GM23338 (cell line): ENCODE data around the gene SLC4A5. TPM values are rescaled to one million over a fixed set of nuclear protein-coding genes. Genes with fewer than 3 reads are reported as not detected.

Experiments
- ATAC-seq: fragments of 200-7000 bp; cut with Tn5 transposase; 3 replicates; pipeline ENCODE4 v1.9.1; 2020
- DNase-seq: peaks from one replicate; pipeline ENCODE4 v3.0.0-alpha.2; 2015; ENCODE audit warnings: low spot score
- H2AFZ ChIP-seq: fragments of 200-600 bp; sonication (generic); 2 replicates; pipeline ENCODE4 v1.8.0; 2016; ENCODE audit warnings: antibody characterized with exemption, mild to moderate bottlenecking, moderate library complexity
- H3F3A ChIP-seq: fragments of 200-600 bp; sonication (generic); replicated peaks from 2 replicates; pipeline ENCODE4 v1.8.0; 2017; ENCODE audit warnings: antibody characterized with exemption, mixed run types, low read depth
- H3K27ac ChIP-seq: fragments of 200-600 bp; sonication (generic); 2 replicates; pipeline ENCODE4 v1.6.1; 2016; ENCODE audit warnings: low read depth
- H3K27me3 ChIP-seq: fragments of 200-600 bp; sonication (generic); 2 replicates; pipeline ENCODE4 v1.8.0; 2016; ENCODE audit warnings: mild to moderate bottlenecking, mixed run types, moderate library complexity; ENCODE audit not compliant: insufficient read depth
- H3K36me3 ChIP-seq: fragments of 200-600 bp; sonication (generic); 2 replicates; pipeline ENCODE4 v1.8.0; 2016; ENCODE audit warnings: mild to moderate bottlenecking; ENCODE audit not compliant: insufficient read depth
- H3K4me1 ChIP-seq: fragments of 200-600 bp; sonication (generic); 2 replicates; pipeline ENCODE4 v1.8.0; 2016; ENCODE audit warnings: mild to moderate bottlenecking, moderate library complexity; ENCODE audit not compliant: insufficient read depth
- H3K4me2 ChIP-seq: fragments of 200-600 bp; sonication (generic); 2 replicates; pipeline ENCODE4 v1.7.1; 2017; ENCODE audit warnings: mixed run types
- H3K4me3 ChIP-seq: fragments of 200-600 bp; sonication (generic); 2 replicates; pipeline ENCODE4 v1.6.1; 2016; ENCODE audit warnings: mixed run types
- H3K79me2 ChIP-seq: fragments of 200-600 bp; sonication (generic); replicated peaks from 2 replicates; pipeline ENCODE4 v1.8.0; 2017; ENCODE audit warnings: mild to moderate bottlenecking; ENCODE audit not compliant: insufficient read depth
- H3K9me2 ChIP-seq: fragments of 200-600 bp; sonication (generic); 2 replicates; pipeline ENCODE4 v1.8.0; 2017; ENCODE audit not compliant: insufficient read depth
- H4K20me1 ChIP-seq: fragments of 200-600 bp; sonication (generic); replicated peaks from 2 replicates; pipeline ENCODE4 v1.8.0; 2017; ENCODE audit warnings: mild to moderate bottlenecking; ENCODE audit not compliant: insufficient read depth
- H3K27ac Mint-ChIP-seq: 2 replicates; pipeline ENCODE4 v1.8.0; 2020; ENCODE audit warnings: inconsistent platforms, mild to moderate bottlenecking, moderate library complexity, mixed read lengths
- H3K27me3 Mint-ChIP-seq: 3 replicates; pipeline ENCODE4 v1.8.0; 2022; ENCODE audit warnings: low read depth, mild to moderate bottlenecking, moderate library complexity, mixed read lengths, inconsistent platforms; ENCODE audit not compliant: insufficient read depth, poor library complexity
- H3K36me3 Mint-ChIP-seq: 3 replicates; pipeline ENCODE4 v1.8.0; 2021; ENCODE audit warnings: low read depth, mild to moderate bottlenecking, inconsistent platforms, moderate library complexity, mixed read lengths
- H3K4me1 Mint-ChIP-seq: 3 replicates; pipeline ENCODE4 v1.8.0; 2020; ENCODE audit warnings: mild to moderate bottlenecking, inconsistent platforms, mixed read lengths
- H3K4me3 Mint-ChIP-seq: 3 replicates; pipeline ENCODE4 v1.8.0; 2021; ENCODE audit warnings: moderate library complexity, mild to moderate bottlenecking, inconsistent platforms, mixed read lengths
- H3K9me3 Mint-ChIP-seq: 3 replicates; pipeline ENCODE4 v1.8.0; 2020; ENCODE audit warnings: moderate library complexity, mild to moderate bottlenecking, inconsistent platforms, mixed read lengths
- CREB1 ChIP-seq: fragments of 250-450 bp; sonication (Bioruptor Pico); IDR thresholded peaks from 2 replicates; pipeline ENCODE4 v1.5.0; 2020; ENCODE audit warnings: low read depth, mild to moderate bottlenecking, moderate library complexity
- CTCF ChIP-seq, 2 experiments: fragments of 200-600 bp in 1 of 2; sonication (generic) in 1 of 2; conservative IDR thresholded peaks; 2 replicates each; pipeline versions ENCODE4 v1.5.1 to v1.6.1; 2016 to 2017; ENCODE audit warnings: antibody characterized with exemption in 2 of 2, low read depth in 2 of 2, mild to moderate bottlenecking in 2 of 2, moderate library complexity in 1 of 2
- ETS1 ChIP-seq: IDR thresholded peaks from 2 replicates; pipeline ENCODE4 v1.6.1; 2016; ENCODE audit warnings: antibody characterized with exemption
- EZH2 ChIP-seq: fragments of 200-600 bp; sonication (generic); IDR thresholded peaks from one replicate; pipeline ENCODE4 v1.8.0; 2017; ENCODE audit warnings: antibody characterized with exemption, mild to moderate bottlenecking, low read depth; ENCODE audit not compliant: unreplicated experiment
- EZH2phosphoT487 ChIP-seq: fragments of 200-600 bp; sonication (generic); IDR thresholded peaks from one replicate; pipeline ENCODE4 v1.8.1; 2018; ENCODE audit warnings: antibody characterized with exemption; ENCODE audit not compliant: unreplicated experiment
- JUNB ChIP-seq: IDR thresholded peaks from one replicate; pipeline ENCODE4 v1.6.1; 2016; ENCODE audit warnings: antibody characterized with exemption; ENCODE audit not compliant: unreplicated experiment
- NANOG ChIP-seq: IDR thresholded peaks from 2 replicates; pipeline ENCODE4 v1.6.1; 2016; ENCODE audit warnings: antibody characterized with exemption, borderline replicate concordance
- POLR2AphosphoS5 ChIP-seq: IDR thresholded peaks from 2 replicates; pipeline ENCODE4 v1.6.1; 2016; ENCODE audit warnings: antibody characterized with exemption, low read depth
- REST ChIP-seq: IDR thresholded peaks from one replicate; pipeline ENCODE4 v1.6.1; 2018; ENCODE audit warnings: antibody characterized with exemption; ENCODE audit not compliant: unreplicated experiment
- STAT1 ChIP-seq: IDR thresholded peaks from one replicate; pipeline ENCODE4 v1.6.1; 2016; ENCODE audit warnings: antibody characterized with exemption; ENCODE audit not compliant: unreplicated experiment
- ZNF114 ChIP-seq: fragments of 250-450 bp; sonication (Bioruptor Pico); IDR thresholded peaks from 2 replicates; pipeline ENCODE4 v1.5.0; 2020; ENCODE audit warnings: mild to moderate bottlenecking, moderate library complexity
- ZNF331 ChIP-seq: fragments of 250-450 bp; sonication (Bioruptor Pico); IDR thresholded peaks from 2 replicates; pipeline ENCODE4 v1.5.0; 2020; ENCODE audit warnings: low read depth, mild to moderate bottlenecking, moderate library complexity
- ZNF462 ChIP-seq: fragments of 250-450 bp; sonication (Bioruptor Pico); IDR thresholded peaks from 2 replicates; pipeline ENCODE4 v1.5.0; 2020; ENCODE audit warnings: mild to moderate bottlenecking, moderate library complexity
- polyA plus RNA-seq: library from polyadenylated mRNA; unstranded; fragments of >200 nt; fragmentation: Nextera tagmentation; extraction: Ambion mirVana; gene quantifications from 2 replicates; pipeline ENCODE4 v1.2.1, GENCODE V29; 2016
- total RNA-seq: library from RNA; depleted of rRNA; stranded (reverse); fragments of >200 nt; shearing (Covaris generic); gene quantifications from 2 replicates; pipeline ENCODE4 v1.2.3, GENCODE V29; 2014

SLC4A5 gene
- total and polyA plus RNA-seq, 2 experiments from 2014 or later, result 0.24 to 0.70 TPM

GRCh38 chr2:74378007-74378406, 34.8 kb upstream of the SLC4A5 start:
- no peak overlapping the region for H3K4me3 ChIP-seq
- Mint-ChIP-seq H3K4me1 (peaks cover 40% of the 10 kb centered on the region), H3K27ac (no peak overlapping the region), H3K36me3 (peaks cover 11% of the 10 kb centered on the region), H3K4me3 (no peak overlapping the region), H3K9me3 (no peaks in the 10 kb centered on the region), H3K27me3 (peaks cover 5% of the 10 kb centered on the region)
- no peak overlapping the region for H3K27ac ChIP-seq
- peaks cover 51% of the 10 kb centered on the region for H4K20me1 ChIP-seq
- no peaks in the 10 kb centered on the region for H3K27me3 ChIP-seq
- H3K4me2 ChIP-seq, result no peak overlapping the region
- ATAC-seq (no peak), DNase-seq (no peak)
- TF ChIP-seq ZNF114 (CRISPR knock-in tag) (no peak), NANOG (no peak), EZH2phosphoT487 (no peak), CREB1 (no peak), CTCF (conservative IDR thresholded peaks at IDR 0.05; ENCODE audit: low read depth in 2 of 2) (no peak), JUNB (no peak), ZNF462 (CRISPR knock-in tag) (no peak), ZNF331 (CRISPR knock-in tag) (no peak), EZH2 (no peak), REST (no peak), POLR2AphosphoS5 (no peak), STAT1 (no peak), ETS1 (no peak)
- peaks cover 60% of the 10 kb centered on the region for H3K79me2 ChIP-seq
- H2AFZ ChIP-seq, result no peak overlapping the region
- peaks cover 3% of the 10 kb centered on the region; the same call in 1 of the 2 replicates for H3K36me3 ChIP-seq
- no peaks in the 10 kb centered on the region for H3K9me2 ChIP-seq
- 0 out of 2 replicates have a peak, but pooled peaks cover 5% of the 10 kb centered on the region for H3F3A ChIP-seq
- peaks cover 38% of the 10 kb centered on the region for H3K4me1 ChIP-seq
